Urothelium cell line (cell line): ENCODE measurements around the gene ADH6.
"Not testable (repeated sequence)": the region's sequence is repeated elsewhere in the genome, so short reads cannot be mapped to it uniquely, and the experiment has no call there.

Experiments
- DNase-seq: peaks from one replicate; pipeline ENCODE4 v3.0.0; 2011; ENCODE audit warnings: low spot score, mixed read lengths
- FAIRE-seq: peaks from 2 replicates; lab custom pipeline; 2011; peaks lifted over from hg19 to GRCh38; lab: Jason Lieb, UNC

Gene ADH6

GRCh38 chr4:99200138-99200537, 18.9 kb downstream of the ADH6 start:
- FAIRE-seq: no peak
- DNase-seq: no peak

GRCh38 chr4:99190336-99190735, 28.7 kb downstream of the ADH6 start:
- FAIRE-seq: no peak
- DNase-seq: no peak

- FAIRE-seq, DNase-seq: not testable (repeated sequence)
Observed at GRCh38 chr4:99189900-99190299, 29.1 kb downstream of the ADH6 start.

- FAIRE-seq (no peak), DNase-seq (no peak)
Observed at GRCh38 chr4:99186029-99186428, 33.0 kb downstream of the ADH6 start.

- FAIRE-seq (no peak), DNase-seq (no peak)
Observed at GRCh38 chr4:99185581-99185980, 33.5 kb downstream of the ADH6 start.

- DNase-seq: no peak
- FAIRE-seq: no peak
Observed at GRCh38 chr4:99180382-99181070, 38.5 kb downstream of the ADH6 start.

- DNase-seq (no peak), FAIRE-seq (no peak)
Observed at GRCh38 chr4:99179626-99180025, 39.4 kb downstream of the ADH6 start.

GRCh38 chr4:99179178-99179577, 39.9 kb downstream of the ADH6 start:
- no peak for DNase-seq
- no peak for FAIRE-seq

- FAIRE-seq (no peak), DNase-seq (no peak)
Observed at GRCh38 chr4:99166544-99166943, 52.5 kb downstream of the ADH6 start.

- DNase-seq (no peak), FAIRE-seq (no peak)
Observed at GRCh38 chr4:99165978-99166377, 53.1 kb downstream of the ADH6 start.

- DNase-seq: no peak
- no peak for FAIRE-seq
Observed at GRCh38 chr4:99161373-99162099, 57.5 kb downstream of the ADH6 start.

- DNase-seq (no peak), FAIRE-seq (no peak)
Observed at GRCh38 chr4:99159699-99160098, 59.3 kb downstream of the ADH6 start.

GRCh38 chr4:99157478-99157935, 61.5 kb downstream of the ADH6 start:
- no peak for DNase-seq
- no peak for FAIRE-seq

GRCh38 chr4:99156992-99157391, 62.1 kb downstream of the ADH6 start:
- DNase-seq: no peak
- FAIRE-seq: no peak

GRCh38 chr4:99154658-99155342, 64.2 kb downstream of the ADH6 start:
- no peak for FAIRE-seq
- DNase-seq: no peak
